ENCODE data around the gene ATG16L2. TPM values are rescaled to one million over a fixed set of nuclear protein-coding genes. Genes with fewer than 3 reads are reported as not detected.

ATG16L2 gene
- total RNA-seq, 4 donors from 2014 or later = 26.9 to 60.0 (median 36.6) TPM

GRCh38 chr11:72768581-72768980 lies 45.6 kb upstream of the ATG16L2 start:
- peaks cover 0 to 7% (median 0%) of the 10 kb centered on the region in 3 donors for H3K36me3 ChIP-seq
- no peaks in the 10 kb centered on the region for H3K9me3 ChIP-seq
- H3K4me3 ChIP-seq = no peak overlapping the region
- H3K27ac ChIP-seq = no peak overlapping the region
- no peak for TF ChIP-seq EP300 (IDR thresholded peaks at IDR 0.05)
- no peak for TF ChIP-seq CTCF (IDR thresholded peaks at IDR 0.05)
- no peak for TF ChIP-seq POLR2A (IDR thresholded peaks at IDR 0.05)
- no peaks in the 10 kb centered on the region for H3K27me3 ChIP-seq
- DNase-seq (ENCODE audit: low spot score in 2 of 2) = no peak
- H3K4me1 ChIP-seq = peaks cover 0 to 8% (median 1%) of the 10 kb centered on the region in 4 donors
- whole genome bisulfite sequencing, 2 donors = 96 to 98% methylated on average over 3 of the region's 3 CpGs

- Histone ChIP-seq H3K27ac (no peak overlapping the region), H3K36me3 (peaks cover 0 to 3% (median 0%) of the 10 kb centered on the region in 3 donors), H3K9me3 (no peaks in the 10 kb centered on the region), H3K4me1 (peaks cover 0 to 16% (median 1%) of the 10 kb centered on the region in 4 donors), H3K27me3 (no peaks in the 10 kb centered on the region), H3K4me3 (no peak overlapping the region)
- TF ChIP-seq EP300 (IDR thresholded peaks at IDR 0.05) = no peak
- DNase-seq (ENCODE audit: low spot score in 2 of 2) = no peak
- 79 to 80% methylated on average over 4 of the region's 4 CpGs for WGBS, 2 donors
These were observed 44.5 kb upstream of the ATG16L2 start for GRCh38 chr11:72769680-72770079.

GRCh38 chr11:72770799-72771198 lies 43.4 kb upstream of the ATG16L2 start:
- no peak for DNase-seq (ENCODE audit: low spot score in 2 of 2)
- 88 to 92% methylated on average over 3 of the region's 3 CpGs for WGBS, 2 donors
- H3K4me3 ChIP-seq = no peak overlapping the region
- H3K27ac ChIP-seq = no peak overlapping the region
- peaks cover 0 to 16% (median 1%) of the 10 kb centered on the region in 4 donors for H3K4me1 ChIP-seq
- no peaks in the 10 kb centered on the region for H3K27me3 ChIP-seq
- no peak for TF ChIP-seq CTCF (IDR thresholded peaks at IDR 0.05)
- no peak for TF ChIP-seq POLR2A (IDR thresholded peaks at IDR 0.05)
- TF ChIP-seq EP300 (IDR thresholded peaks at IDR 0.05) = no peak
- no peaks in the 10 kb centered on the region for H3K9me3 ChIP-seq
- peaks cover 0 to 3% (median 0%) of the 10 kb centered on the region in 3 donors for H3K36me3 ChIP-seq

GRCh38 chr11:72771507-72771906 lies 42.7 kb upstream of the ATG16L2 start:
- Histone ChIP-seq H3K4me3 (no peak overlapping the region), H3K4me1 (peaks cover 0 to 16% (median 1%) of the 10 kb centered on the region in 4 donors), H3K36me3 (peaks cover 0 to 3% (median 0%) of the 10 kb centered on the region in 3 donors), H3K9me3 (no peaks in the 10 kb centered on the region), H3K27me3 (no peaks in the 10 kb centered on the region), H3K27ac (no peak overlapping the region)
- no peak for TF ChIP-seq POLR2A (IDR thresholded peaks at IDR 0.05)
- no peak for TF ChIP-seq EP300 (IDR thresholded peaks at IDR 0.05)
- TF ChIP-seq CTCF (IDR thresholded peaks at IDR 0.05) = no peak
- DNase-seq (ENCODE audit: low spot score in 2 of 2) = no peak
- 57 to 67% methylated on average over 4 of the region's 4 CpGs for whole genome bisulfite sequencing, 2 donors

- Histone ChIP-seq H3K4me1 (peaks cover 0 to 19% (median 2%) of the 10 kb centered on the region in 4 donors), H3K9me3 (no peaks in the 10 kb centered on the region), H3K27me3 (no peaks in the 10 kb centered on the region), H3K27ac (no peak overlapping the region), H3K36me3 (peaks cover 0 to 3% (median 0%) of the 10 kb centered on the region in 3 donors), H3K4me3 (no peak overlapping the region)
- TF ChIP-seq POLR2A (IDR thresholded peaks at IDR 0.05) (no peak), CTCF (IDR thresholded peaks at IDR 0.05) (no peak), EP300 (IDR thresholded peaks at IDR 0.05) (no peak)
- WGBS, 2 donors = 86 to 91% methylated on average over 8 to 12 of the region's 12 CpGs
- no peak for DNase-seq (ENCODE audit: low spot score in 2 of 2)
These were observed 42.2 kb upstream of the ATG16L2 start for GRCh38 chr11:72772059-72772458.

GRCh38 chr11:72773291-72773690 lies 40.9 kb upstream of the ATG16L2 start:
- no peak for DNase-seq (ENCODE audit: low spot score in 2 of 2)
- Histone ChIP-seq H3K27me3 (no peaks in the 10 kb centered on the region), H3K27ac (no peak overlapping the region), H3K9me3 (no peaks in the 10 kb centered on the region), H3K4me1 (peaks cover 0 to 32% (median 8%) of the 10 kb centered on the region in 4 donors), H3K36me3 (peaks cover 0 to 3% (median 0%) of the 10 kb centered on the region in 3 donors), H3K4me3 (no peak overlapping the region)
- TF ChIP-seq CTCF (IDR thresholded peaks at IDR 0.05) (no peak), EP300 (IDR thresholded peaks at IDR 0.05) (no peak), POLR2A (IDR thresholded peaks at IDR 0.05) (no peak)
- WGBS, 2 donors = 24 to 48% methylated on average over 5 of the region's 5 CpGs

Data from tibial nerve (tissue), 4 donors.